IPS-11a (cell line): Measurements from ENCODE around the gene PTCRA.
"Not testable (repeated sequence)": the region's sequence is repeated elsewhere in the genome, so short reads cannot be mapped to it uniquely, and the experiment has no call there.

Source experiments
- H3K4me3 ChIP-seq: one replicate; pipeline ENCODE4 v1.5.1; 2013; ENCODE audit warnings: low read depth, low read length, control low read depth

The PTCRA gene

GRCh38 chr6:42902429-42903263 is 13.2 kb upstream of the PTCRA start:
- H3K4me3 ChIP-seq: not testable (repeated sequence)

GRCh38 chr6:42904467-42904866 is 11.4 kb upstream of the PTCRA start:
- H3K4me3 ChIP-seq: no peak overlapping the region

- no peak overlapping the region for H3K4me3 ChIP-seq
These were observed 8.5 kb upstream of the PTCRA start for GRCh38 chr6:42907336-42907735.

- H3K4me3 ChIP-seq: no peak overlapping the region
These were observed 6.0 kb upstream of the PTCRA start for GRCh38 chr6:42909835-42910234.

- H3K4me3 ChIP-seq: peak overlapping the region; percentile 53
These were observed 4.5 kb upstream of the PTCRA start for GRCh38 chr6:42911171-42912021.

- H3K4me3 ChIP-seq: no peak overlapping the region
These were observed 1.3 kb upstream of the PTCRA start for GRCh38 chr6:42914546-42914945.

GRCh38 chr6:42916288-42916687 is 435 bp downstream of the PTCRA start:
- no peak overlapping the region for H3K4me3 ChIP-seq

GRCh38 chr6:42921801-42922200 is 5.9 kb downstream of the PTCRA start:
- H3K4me3 ChIP-seq: no peak overlapping the region

- no peak overlapping the region for H3K4me3 ChIP-seq
These were observed 7.8 kb downstream of the PTCRA start for GRCh38 chr6:42923666-42924065.

- no peak overlapping the region for H3K4me3 ChIP-seq
These were observed 9.5 kb downstream of the PTCRA start for GRCh38 chr6:42925248-42925857.

GRCh38 chr6:42928986-42929820 is 13.3 kb downstream of the PTCRA start, which contains the start of gene CNPY3:
Gene CNPY3 (plus strand): TSS chr6:42929480. CDS start chr6:42929571, 91 bp downstream.
- H3K4me3 ChIP-seq: peak within 1 kb of the TSS; percentile 62

- peak overlapping the region; percentile 62 for H3K4me3 ChIP-seq
These were observed 14.0 kb downstream of the PTCRA start for GRCh38 chr6:42929821-42930360.

GRCh38 chr6:42932412-42932811 is 16.6 kb downstream of the PTCRA start:
- no peak overlapping the region for H3K4me3 ChIP-seq

GRCh38 chr6:42933205-42933604 is 17.4 kb downstream of the PTCRA start:
- H3K4me3 ChIP-seq: no peak overlapping the region

GRCh38 chr6:42935322-42935721 is 19.5 kb downstream of the PTCRA start:
- H3K4me3 ChIP-seq: no peak overlapping the region

- no peak overlapping the region for H3K4me3 ChIP-seq
These were observed 20.5 kb downstream of the PTCRA start for GRCh38 chr6:42936398-42936797.

GRCh38 chr6:42937548-42938427 is 21.9 kb downstream of the PTCRA start:
- no peak overlapping the region for H3K4me3 ChIP-seq

GRCh38 chr6:42938428-42938796 is 22.6 kb downstream of the PTCRA start:
- no peak overlapping the region for H3K4me3 ChIP-seq
